Measurements from ENCODE around the gene TEAD3.

DNA sequence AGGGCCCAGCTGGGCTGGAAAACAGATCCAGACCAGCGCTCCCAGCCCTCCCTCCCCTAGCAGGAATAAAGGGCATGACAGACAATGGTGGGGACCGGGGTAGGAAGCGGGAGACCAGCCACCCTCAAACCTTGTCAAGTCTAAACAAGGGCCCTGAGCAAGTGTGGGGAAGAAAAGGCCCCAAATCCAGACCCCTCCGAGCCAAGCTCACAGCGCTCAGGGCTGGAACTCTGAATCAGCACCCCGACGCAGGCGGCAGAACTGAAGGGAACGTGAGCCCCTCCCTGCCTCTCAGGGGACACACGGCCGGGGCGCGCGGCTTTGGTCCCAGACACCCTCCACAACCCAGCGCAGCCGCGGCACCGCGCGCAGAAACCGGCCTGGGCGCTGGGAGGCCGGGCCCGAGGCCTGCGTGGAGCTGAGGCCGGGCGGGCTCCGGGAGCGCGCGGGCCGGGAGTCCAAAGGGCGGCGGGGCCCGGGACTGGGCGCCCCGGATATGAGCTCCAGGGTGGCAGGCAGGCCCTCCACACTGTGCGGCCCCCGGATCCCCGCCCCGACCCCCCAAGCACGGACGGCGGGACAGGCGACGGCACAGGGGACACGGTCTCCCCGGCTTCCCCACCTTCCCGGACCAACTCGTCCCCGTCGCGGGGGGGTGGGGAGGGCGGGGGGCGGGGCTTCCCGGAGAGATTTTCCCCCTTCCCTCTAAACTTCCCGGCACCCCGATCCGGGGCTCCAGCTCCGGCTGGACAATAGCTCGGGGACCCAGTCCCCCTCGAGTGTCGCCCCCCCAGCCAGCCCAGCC lies 641 bp downstream of the TEAD3 start:
- TF ChIP-seq, protein P1, sequence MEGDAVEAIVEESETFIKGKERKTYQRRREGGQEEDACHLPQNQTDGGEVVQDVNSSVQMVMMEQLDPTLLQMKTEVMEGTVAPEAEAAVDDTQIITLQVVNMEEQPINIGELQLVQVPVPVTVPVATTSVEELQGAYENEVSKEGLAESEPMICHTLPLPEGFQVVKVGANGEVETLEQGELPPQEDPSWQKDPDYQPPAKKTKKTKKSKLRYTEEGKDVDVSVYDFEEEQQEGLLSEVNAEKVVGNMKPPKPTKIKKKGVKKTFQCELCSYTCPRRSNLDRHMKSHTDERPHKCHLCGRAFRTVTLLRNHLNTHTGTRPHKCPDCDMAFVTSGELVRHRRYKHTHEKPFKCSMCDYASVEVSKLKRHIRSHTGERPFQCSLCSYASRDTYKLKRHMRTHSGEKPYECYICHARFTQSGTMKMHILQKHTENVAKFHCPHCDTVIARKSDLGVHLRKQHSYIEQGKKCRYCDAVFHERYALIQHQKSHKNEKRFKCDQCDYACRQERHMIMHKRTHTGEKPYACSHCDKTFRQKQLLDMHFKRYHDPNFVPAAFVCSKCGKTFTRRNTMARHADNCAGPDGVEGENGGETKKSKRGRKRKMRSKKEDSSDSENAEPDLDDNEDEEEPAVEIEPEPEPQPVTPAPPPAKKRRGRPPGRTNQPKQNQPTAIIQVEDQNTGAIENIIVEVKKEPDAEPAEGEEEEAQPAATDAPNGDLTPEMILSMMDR (conservative IDR thresholded peaks at IDR 0.05; ENCODE audit: low read depth in 2 of 2): no peak
- no peak for TF ChIP-seq EZH2 (IDR thresholded peaks at IDR 0.05; ENCODE audit: low read depth, unreplicated experiment)
- no peak for TF ChIP-seq CREB1 (CRISPR knock-in tag; IDR thresholded peaks at IDR 0.05; ENCODE audit: low read depth)
- TF ChIP-seq, protein P2, sequence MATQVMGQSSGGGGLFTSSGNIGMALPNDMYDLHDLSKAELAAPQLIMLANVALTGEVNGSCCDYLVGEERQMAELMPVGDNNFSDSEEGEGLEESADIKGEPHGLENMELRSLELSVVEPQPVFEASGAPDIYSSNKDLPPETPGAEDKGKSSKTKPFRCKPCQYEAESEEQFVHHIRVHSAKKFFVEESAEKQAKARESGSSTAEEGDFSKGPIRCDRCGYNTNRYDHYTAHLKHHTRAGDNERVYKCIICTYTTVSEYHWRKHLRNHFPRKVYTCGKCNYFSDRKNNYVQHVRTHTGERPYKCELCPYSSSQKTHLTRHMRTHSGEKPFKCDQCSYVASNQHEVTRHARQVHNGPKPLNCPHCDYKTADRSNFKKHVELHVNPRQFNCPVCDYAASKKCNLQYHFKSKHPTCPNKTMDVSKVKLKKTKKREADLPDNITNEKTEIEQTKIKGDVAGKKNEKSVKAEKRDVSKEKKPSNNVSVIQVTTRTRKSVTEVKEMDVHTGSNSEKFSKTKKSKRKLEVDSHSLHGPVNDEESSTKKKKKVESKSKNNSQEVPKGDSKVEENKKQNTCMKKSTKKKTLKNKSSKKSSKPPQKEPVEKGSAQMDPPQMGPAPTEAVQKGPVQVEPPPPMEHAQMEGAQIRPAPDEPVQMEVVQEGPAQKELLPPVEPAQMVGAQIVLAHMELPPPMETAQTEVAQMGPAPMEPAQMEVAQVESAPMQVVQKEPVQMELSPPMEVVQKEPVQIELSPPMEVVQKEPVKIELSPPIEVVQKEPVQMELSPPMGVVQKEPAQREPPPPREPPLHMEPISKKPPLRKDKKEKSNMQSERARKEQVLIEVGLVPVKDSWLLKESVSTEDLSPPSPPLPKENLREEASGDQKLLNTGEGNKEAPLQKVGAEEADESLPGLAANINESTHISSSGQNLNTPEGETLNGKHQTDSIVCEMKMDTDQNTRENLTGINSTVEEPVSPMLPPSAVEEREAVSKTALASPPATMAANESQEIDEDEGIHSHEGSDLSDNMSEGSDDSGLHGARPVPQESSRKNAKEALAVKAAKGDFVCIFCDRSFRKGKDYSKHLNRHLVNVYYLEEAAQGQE (IDR thresholded peaks at IDR 0.05; ENCODE audit: unreplicated experiment): no peak
- no peak for TF ChIP-seq EZH2phosphoT487 (IDR thresholded peaks at IDR 0.05; ENCODE audit: unreplicated experiment)
- no peak for TF ChIP-seq POLR2AphosphoS5 (IDR thresholded peaks at IDR 0.05; ENCODE audit: low read depth)
- TF ChIP-seq, protein P3, sequence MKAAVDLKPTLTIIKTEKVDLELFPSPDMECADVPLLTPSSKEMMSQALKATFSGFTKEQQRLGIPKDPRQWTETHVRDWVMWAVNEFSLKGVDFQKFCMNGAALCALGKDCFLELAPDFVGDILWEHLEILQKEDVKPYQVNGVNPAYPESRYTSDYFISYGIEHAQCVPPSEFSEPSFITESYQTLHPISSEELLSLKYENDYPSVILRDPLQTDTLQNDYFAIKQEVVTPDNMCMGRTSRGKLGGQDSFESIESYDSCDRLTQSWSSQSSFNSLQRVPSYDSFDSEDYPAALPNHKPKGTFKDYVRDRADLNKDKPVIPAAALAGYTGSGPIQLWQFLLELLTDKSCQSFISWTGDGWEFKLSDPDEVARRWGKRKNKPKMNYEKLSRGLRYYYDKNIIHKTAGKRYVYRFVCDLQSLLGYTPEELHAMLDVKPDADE (IDR thresholded peaks at IDR 0.05): no peak
- no peak for TF ChIP-seq JUNB (IDR thresholded peaks at IDR 0.05; ENCODE audit: unreplicated experiment)
- no peak for TF ChIP-seq STAT1 (IDR thresholded peaks at IDR 0.05; ENCODE audit: unreplicated experiment)
- TF ChIP-seq ZNF331 (CRISPR knock-in tag; IDR thresholded peaks at IDR 0.05; ENCODE audit: low read depth): no peak
- no peak for TF ChIP-seq NANOG (IDR thresholded peaks at IDR 0.05; ENCODE audit: borderline replicate concordance)
- no peak for TF ChIP-seq ZNF114 (CRISPR knock-in tag; IDR thresholded peaks at IDR 0.05)
- TF ChIP-seq, protein P4, sequence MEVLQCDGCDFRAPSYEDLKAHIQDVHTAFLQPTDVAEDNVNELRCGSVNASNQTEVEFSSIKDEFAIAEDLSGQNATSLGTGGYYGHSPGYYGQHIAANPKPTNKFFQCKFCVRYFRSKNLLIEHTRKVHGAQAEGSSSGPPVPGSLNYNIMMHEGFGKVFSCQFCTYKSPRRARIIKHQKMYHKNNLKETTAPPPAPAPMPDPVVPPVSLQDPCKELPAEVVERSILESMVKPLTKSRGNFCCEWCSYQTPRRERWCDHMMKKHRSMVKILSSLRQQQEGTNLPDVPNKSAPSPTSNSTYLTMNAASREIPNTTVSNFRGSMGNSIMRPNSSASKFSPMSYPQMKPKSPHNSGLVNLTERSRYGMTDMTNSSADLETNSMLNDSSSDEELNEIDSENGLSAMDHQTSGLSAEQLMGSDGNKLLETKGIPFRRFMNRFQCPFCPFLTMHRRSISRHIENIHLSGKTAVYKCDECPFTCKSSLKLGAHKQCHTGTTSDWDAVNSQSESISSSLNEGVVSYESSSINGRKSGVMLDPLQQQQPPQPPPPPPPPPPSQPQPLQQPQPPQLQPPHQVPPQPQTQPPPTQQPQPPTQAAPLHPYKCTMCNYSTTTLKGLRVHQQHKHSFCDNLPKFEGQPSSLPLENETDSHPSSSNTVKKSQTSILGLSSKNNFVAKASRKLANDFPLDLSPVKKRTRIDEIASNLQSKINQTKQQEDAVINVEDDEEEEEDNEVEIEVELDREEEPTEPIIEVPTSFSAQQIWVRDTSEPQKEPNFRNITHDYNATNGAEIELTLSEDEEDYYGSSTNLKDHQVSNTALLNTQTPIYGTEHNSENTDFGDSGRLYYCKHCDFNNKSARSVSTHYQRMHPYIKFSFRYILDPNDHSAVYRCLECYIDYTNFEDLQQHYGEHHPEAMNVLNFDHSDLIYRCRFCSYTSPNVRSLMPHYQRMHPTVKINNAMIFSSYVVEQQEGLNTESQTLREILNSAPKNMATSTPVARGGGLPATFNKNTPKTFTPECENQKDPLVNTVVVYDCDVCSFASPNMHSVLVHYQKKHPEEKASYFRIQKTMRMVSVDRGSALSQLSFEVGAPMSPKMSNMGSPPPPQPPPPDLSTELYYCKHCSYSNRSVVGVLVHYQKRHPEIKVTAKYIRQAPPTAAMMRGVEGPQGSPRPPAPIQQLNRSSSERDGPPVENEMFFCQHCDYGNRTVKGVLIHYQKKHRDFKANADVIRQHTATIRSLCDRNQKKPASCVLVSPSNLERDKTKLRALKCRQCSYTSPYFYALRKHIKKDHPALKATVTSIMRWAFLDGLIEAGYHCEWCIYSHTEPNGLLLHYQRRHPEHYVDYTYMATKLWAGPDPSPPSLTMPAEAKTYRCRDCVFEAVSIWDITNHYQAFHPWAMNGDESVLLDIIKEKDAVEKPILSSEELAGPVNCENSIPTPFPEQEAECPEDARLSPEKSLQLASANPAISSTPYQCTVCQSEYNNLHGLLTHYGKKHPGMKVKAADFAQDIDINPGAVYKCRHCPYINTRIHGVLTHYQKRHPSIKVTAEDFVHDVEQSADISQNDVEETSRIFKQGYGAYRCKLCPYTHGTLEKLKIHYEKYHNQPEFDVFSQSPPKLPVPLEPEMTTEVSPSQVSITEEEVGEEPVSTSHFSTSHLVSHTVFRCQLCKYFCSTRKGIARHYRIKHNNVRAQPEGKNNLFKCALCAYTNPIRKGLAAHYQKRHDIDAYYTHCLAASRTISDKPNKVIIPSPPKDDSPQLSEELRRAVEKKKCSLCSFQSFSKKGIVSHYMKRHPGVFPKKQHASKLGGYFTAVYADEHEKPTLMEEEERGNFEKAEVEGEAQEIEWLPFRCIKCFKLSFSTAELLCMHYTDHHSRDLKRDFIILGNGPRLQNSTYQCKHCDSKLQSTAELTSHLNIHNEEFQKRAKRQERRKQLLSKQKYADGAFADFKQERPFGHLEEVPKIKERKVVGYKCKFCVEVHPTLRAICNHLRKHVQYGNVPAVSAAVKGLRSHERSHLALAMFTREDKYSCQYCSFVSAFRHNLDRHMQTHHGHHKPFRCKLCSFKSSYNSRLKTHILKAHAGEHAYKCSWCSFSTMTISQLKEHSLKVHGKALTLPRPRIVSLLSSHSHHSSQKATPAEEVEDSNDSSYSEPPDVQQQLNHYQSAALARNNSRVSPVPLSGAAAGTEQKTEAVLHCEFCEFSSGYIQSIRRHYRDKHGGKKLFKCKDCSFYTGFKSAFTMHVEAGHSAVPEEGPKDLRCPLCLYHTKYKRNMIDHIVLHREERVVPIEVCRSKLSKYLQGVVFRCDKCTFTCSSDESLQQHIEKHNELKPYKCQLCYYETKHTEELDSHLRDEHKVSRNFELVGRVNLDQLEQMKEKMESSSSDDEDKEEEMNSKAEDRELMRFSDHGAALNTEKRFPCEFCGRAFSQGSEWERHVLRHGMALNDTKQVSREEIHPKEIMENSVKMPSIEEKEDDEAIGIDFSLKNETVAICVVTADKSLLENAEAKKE (CRISPR knock-in tag; IDR thresholded peaks at IDR 0.05): no peak

Data from GM23338 (cell line).